ENCODE data around the gene GPR152.

DNA sequence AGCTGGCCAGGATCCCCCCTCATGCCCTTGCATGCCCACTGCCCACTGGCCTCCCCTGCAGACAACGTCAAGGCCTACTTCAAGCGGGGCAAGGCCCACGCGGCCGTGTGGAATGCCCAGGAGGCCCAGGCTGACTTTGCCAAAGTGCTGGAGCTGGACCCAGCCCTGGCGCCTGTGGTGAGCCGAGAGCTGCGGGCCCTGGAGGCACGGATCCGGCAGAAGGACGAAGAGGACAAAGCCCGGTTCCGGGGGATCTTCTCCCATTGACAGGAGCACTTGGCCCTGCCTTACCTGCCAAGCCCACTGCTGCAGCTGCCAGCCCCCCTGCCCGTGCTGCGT lies 38.2 kb upstream of the GPR152 start:
- no peak for TF ChIP-seq CTCF (IDR thresholded peaks at IDR 0.05)
- TF ChIP-seq POLR2A (IDR thresholded peaks at IDR 0.05) = no peak
- TF ChIP-seq POLR2AphosphoS5 (IDR thresholded peaks at IDR 0.05) = no peak
